ENCODE results near the gene DGKG. TPM values are rescaled to one million over a fixed set of nuclear protein-coding genes. Genes with fewer than 3 reads are reported as not detected.

Gene DGKG
- polyA plus RNA-seq, 3 donors = 4.2 to 9.2 (median 4.3) TPM

- peaks cover 0 to 2% (median 2%) of the 10 kb centered on the region in 3 donors for H3K27me3 Mint-ChIP-seq (ENCODE audit: low read depth in 3 of 3)
- 92% methylated on average over 9 of the region's 9 CpGs for WGBS (ENCODE audit: insufficient coverage)
- no peak overlapping the region for H3K4me3 ChIP-seq (replicated peaks in 1 of 3; ENCODE audit: low read depth in 2 of 3, low read length in 3 of 3)
These were observed 151.1 kb downstream of the DGKG start for GRCh38 chr3:186210852-186211500.

More at GRCh38 chr3:186210852-186211500, 151.1 kb downstream of the DGKG start:
- intact Hi-C loops (cut with micrococcal nuclease) = no loop called here
- Histone ChIP-seq H3K79me2 (ENCODE audit: insufficient read depth, low read length) (no peaks in the 10 kb centered on the region), H2AFZ (ENCODE audit: insufficient read depth, low read depth, low read length, poor library complexity, severe bottlenecking) (no peak overlapping the region), H3K36me3 (replicated peaks in 1 of 2; ENCODE audit: control insufficient read depth in 1 of 2, insufficient read depth in 2 of 2, low read length in 2 of 2) (peaks cover 45 to 93% of the 10 kb centered on the region in 2 donors), H3K9ac (ENCODE audit: insufficient read depth, low read length, poor library complexity, severe bottlenecking) (no peak overlapping the region), H3K27me3 (ENCODE audit: control insufficient read depth in 2 of 2, insufficient read depth in 2 of 2, low read length in 2 of 2) (no peaks in the 10 kb centered on the region), H3K27ac (ENCODE audit: low read depth in 1 of 2, low read length in 2 of 2) (peak overlapping the region in 1 of 2 donors; percentile 56), H3K4me1 (ENCODE audit: control insufficient read depth in 1 of 2, insufficient read depth in 2 of 2, low read length in 2 of 2) (peaks cover 0 to 5% of the 10 kb centered on the region in 2 donors), H3K9me3 (replicated peaks in 1 of 2; ENCODE audit: control insufficient read depth in 1 of 2, insufficient read depth in 1 of 2, low read length in 2 of 2) (no peaks in the 10 kb centered on the region), H3K4me2 (replicated peaks; ENCODE audit: extremely low read depth, low read length, poor library complexity, severe bottlenecking) (no peak overlapping the region), H4K20me1 (ENCODE audit: insufficient read depth, low read length) (no peaks in the 10 kb centered on the region)
- Mint-ChIP-seq H3K36me3 (peaks cover 68 to 90% of the 10 kb centered on the region in 2 donors), H3K27ac (peak overlapping the region in 2 of 7 donors; percentile 26 to 66), H3K4me3 (no peak overlapping the region), H3K4me1 (peaks cover 15% of the 10 kb centered on the region), H3K9me3 (no peaks in the 10 kb centered on the region)
- no peak for DNase-seq
- no peak for TF ChIP-seq CTCF (IDR thresholded peaks at IDR 0.05)
